ENCODE measurements around the gene MORC2. TPM values are rescaled to one million over a fixed set of nuclear protein-coding genes. Genes with fewer than 3 reads are reported as not detected.
A peak's percentile ranks its signal among the peaks of the same experiment; 100 is the strongest.

MORC2 gene
- total and polyA plus RNA-seq, 8 donors = 4.4 to 64.8 (median 17.0) TPM

- TF ChIP-seq POLR2A (IDR thresholded peaks at IDR 0.05) = no peak
- no peak for TF ChIP-seq CTCF (IDR thresholded peaks at IDR 0.05)
- no peak for TF ChIP-seq POLR2AphosphoS5 (IDR thresholded peaks at IDR 0.05)
- TF ChIP-seq EP300 (IDR thresholded peaks at IDR 0.05) = no peak
- intact Hi-C loops (cut with DNase I; ENCODE audit: low total_unique reads) = loop anchor here (5.0 to 10.0 kb wide), 2 partner anchors 141 to 198 kb away; partner anchors contain the start of gene PLA2G3
- Histone ChIP-seq H3K36me3 (peaks cover 64 to 98% (median 94%) of the 10 kb centered on the region in 4 donors), H3K4me3 (no peak overlapping the region), H3K27me3 (no peaks in the 10 kb centered on the region), H3K27ac (peak overlapping the region in 4 of 5 donors; percentile 21 to 67 (median 51)), H3K4me1 (peaks cover 0 to 20% (median 10%) of the 10 kb centered on the region in 4 donors), H3K9me3 (no peaks in the 10 kb centered on the region)
- WGBS, 5 donors = 72 to 85% (median 74%) methylated on average over 7 of the region's 7 CpGs
- no peak for DNase-seq
These were observed 22.2 kb downstream of the MORC2 start for GRCh38 chr22:30946354-30946753.

- intact Hi-C loops (cut with DNase I; ENCODE audit: low total_unique reads) = loop anchor here (5.0 to 10.0 kb wide), 2 partner anchors 142 to 199 kb away; partner anchors contain the start of gene PLA2G3
- H3K27ac ChIP-seq = peak overlapping the region in 1 of 5 donors; percentile 14
- DNase-seq = no peak
- no peaks in the 10 kb centered on the region for H3K9me3 ChIP-seq
- TF ChIP-seq POLR2A (IDR thresholded peaks at IDR 0.05) (no peak), CTCF (IDR thresholded peaks at IDR 0.05) (no peak), EP300 (IDR thresholded peaks at IDR 0.05) (no peak), POLR2AphosphoS5 (IDR thresholded peaks at IDR 0.05) (no peak)
- peaks cover 0 to 20% (median 10%) of the 10 kb centered on the region in 4 donors for H3K4me1 ChIP-seq
- no peaks in the 10 kb centered on the region for H3K27me3 ChIP-seq
- peaks cover 68 to 98% (median 96%) of the 10 kb centered on the region in 4 donors for H3K36me3 ChIP-seq
- 88 to 95% (median 89%) methylated on average over 2 of the region's 2 CpGs for WGBS, 5 donors
- no peak overlapping the region for H3K4me3 ChIP-seq
These were observed 22.9 kb downstream of the MORC2 start for GRCh38 chr22:30945653-30946052.

- no peaks in the 10 kb centered on the region for H3K27me3 ChIP-seq
- H3K9me3 ChIP-seq = no peaks in the 10 kb centered on the region
- H3K27ac ChIP-seq = no peak overlapping the region
- H3K4me3 ChIP-seq = no peak overlapping the region
- intact Hi-C loops (cut with DNase I; ENCODE audit: low total_unique reads) = loop anchor here (5.0 to 10.0 kb wide), 2 partner anchors 142 to 200 kb away; partner anchors contain the start of gene PLA2G3
- no peak for TF ChIP-seq POLR2AphosphoS5 (IDR thresholded peaks at IDR 0.05)
- no peak for TF ChIP-seq POLR2A (IDR thresholded peaks at IDR 0.05)
- no peak for TF ChIP-seq EP300 (IDR thresholded peaks at IDR 0.05)
- TF ChIP-seq CTCF (IDR thresholded peaks at IDR 0.05) = no peak
- 94 to 100% (median 96%) methylated on average over 4 of the region's 4 CpGs for WGBS, 5 donors
- peaks cover 74 to 98% (median 96%) of the 10 kb centered on the region in 4 donors for H3K36me3 ChIP-seq
- peaks cover 0 to 20% (median 10%) of the 10 kb centered on the region in 4 donors for H3K4me1 ChIP-seq
- no peak for DNase-seq
These were observed 23.6 kb downstream of the MORC2 start for GRCh38 chr22:30944986-30945385.

- H3K27ac ChIP-seq = no peak overlapping the region
These were observed 25.2 kb downstream of the MORC2 start for GRCh38 chr22:30943368-30943767.

More at GRCh38 chr22:30943368-30943767, 25.2 kb downstream of the MORC2 start:
- intact Hi-C loops (cut with DNase I; ENCODE audit: low total_unique reads) = loop anchor here (10.0 kb wide), 1 partner anchor 201 kb away; the partner anchor contains the start of gene PLA2G3
- Histone ChIP-seq H3K4me3 (no peak overlapping the region), H3K36me3 (peaks cover 79 to 98% (median 96%) of the 10 kb centered on the region in 4 donors), H3K27me3 (no peaks in the 10 kb centered on the region), H3K9me3 (no peaks in the 10 kb centered on the region), H3K4me1 (peaks cover 0 to 18% (median 7%) of the 10 kb centered on the region in 4 donors)
- peak in 1 of 2 donors; percentile 28 for DNase-seq
- WGBS, 5 donors = 67 to 77% (median 70%) methylated on average over 3 of the region's 3 CpGs
- TF ChIP-seq EP300 (IDR thresholded peaks at IDR 0.05) = no peak
- TF ChIP-seq CTCF (IDR thresholded peaks at IDR 0.05) = no peak
- no peak for TF ChIP-seq POLR2A (IDR thresholded peaks at IDR 0.05)
- no peak for TF ChIP-seq POLR2AphosphoS5 (IDR thresholded peaks at IDR 0.05)
